Nephron progenitor cell (in vitro differentiated cells): Measurements from ENCODE around the gene STAT2.

ENCODE experiments used
- DNase-seq: peaks from one replicate; pipeline ENCODE4 v3.0.0; 2021
- H3K27ac Mint-ChIP-seq: 2 replicates; pipeline ENCODE4 v1.8.0; 2021; ENCODE audit warnings: mild to moderate bottlenecking, moderate library complexity, mixed read lengths
- H3K27me3 Mint-ChIP-seq: 2 replicates; pipeline ENCODE4 v1.8.0; 2021; ENCODE audit warnings: mild to moderate bottlenecking, low read depth, mixed read lengths; ENCODE audit not compliant: poor library complexity
- H3K36me3 Mint-ChIP-seq: 2 replicates; pipeline ENCODE4 v1.8.0; 2021; ENCODE audit warnings: low read depth, mixed read lengths
- H3K4me1 Mint-ChIP-seq: 2 replicates; pipeline ENCODE4 v1.8.0; 2021; ENCODE audit warnings: mixed read lengths
- H3K4me3 Mint-ChIP-seq: 2 replicates; pipeline ENCODE4 v1.8.0; 2021; ENCODE audit warnings: mild to moderate bottlenecking, moderate library complexity, mixed read lengths
- H3K9me3 Mint-ChIP-seq: 2 replicates; pipeline ENCODE4 v1.8.0; 2021; ENCODE audit warnings: mild to moderate bottlenecking, moderate library complexity, mixed read lengths
- CTCF ChIP-seq: fragments of 200-600 bp; sonication (generic); IDR thresholded peaks from 2 replicates; pipeline ENCODE4 v1.5.0; 2021; ENCODE audit warnings: antibody characterized with exemption

Gene STAT2

GRCh38 chr12:56377989-56378316 is 18.0 kb upstream of the STAT2 start:
- no peak for TF ChIP-seq CTCF
- H3K27me3 Mint-ChIP-seq: peaks cover 15% of the 10 kb centered on the region
- peaks cover 7% of the 10 kb centered on the region for H3K36me3 Mint-ChIP-seq
- peaks cover 16% of the 10 kb centered on the region for H3K9me3 Mint-ChIP-seq
- H3K4me1 Mint-ChIP-seq: peaks cover 23% of the 10 kb centered on the region
- H3K4me3 Mint-ChIP-seq: no peak overlapping the region
- H3K27ac Mint-ChIP-seq: no peak overlapping the region
- DNase-seq: no peak

- Mint-ChIP-seq H3K4me1 (peaks cover 23% of the 10 kb centered on the region), H3K36me3 (peaks cover 7% of the 10 kb centered on the region), H3K27me3 (peaks cover 18% of the 10 kb centered on the region), H3K9me3 (peaks cover 21% of the 10 kb centered on the region), H3K4me3 (no peak overlapping the region), H3K27ac (no peak overlapping the region)
- no peak for TF ChIP-seq CTCF
- DNase-seq: no peak
Measured at GRCh38 chr12:56377310-56377988, 17.5 kb upstream of the STAT2 start.

GRCh38 chr12:56375598-56376434 is 15.9 kb upstream of the STAT2 start:
- DNase-seq: no peak
- peaks cover 29% of the 10 kb centered on the region for H3K9me3 Mint-ChIP-seq

GRCh38 chr12:56374726-56375597 is 15.1 kb upstream of the STAT2 start:
- TF ChIP-seq CTCF: no peak
- Mint-ChIP-seq H3K36me3 (peaks cover 7% of the 10 kb centered on the region), H3K9me3 (peaks cover 30% of the 10 kb centered on the region), H3K27ac (no peak overlapping the region), H3K27me3 (peaks cover 21% of the 10 kb centered on the region), H3K4me3 (peak overlapping the region; percentile 42), H3K4me1 (peaks cover 23% of the 10 kb centered on the region)
- DNase-seq: no peak

More at GRCh38 chr12:56375598-56376434, 15.9 kb upstream of the STAT2 start:
- no peak for TF ChIP-seq CTCF
- H3K4me3 Mint-ChIP-seq: no peak overlapping the region
- no peak overlapping the region for H3K27ac Mint-ChIP-seq
- H3K36me3 Mint-ChIP-seq: peaks cover 7% of the 10 kb centered on the region
- H3K27me3 Mint-ChIP-seq: peaks cover 22% of the 10 kb centered on the region
- H3K4me1 Mint-ChIP-seq: peaks cover 23% of the 10 kb centered on the region

GRCh38 chr12:56373515-56373914 is 13.6 kb upstream of the STAT2 start:
- DNase-seq: no peak
- H3K36me3 Mint-ChIP-seq: peaks cover 7% of the 10 kb centered on the region
- H3K27ac Mint-ChIP-seq: no peak overlapping the region

More at GRCh38 chr12:56373515-56373914, 13.6 kb upstream of the STAT2 start:
- no peak for TF ChIP-seq CTCF
- no peak overlapping the region for H3K4me3 Mint-ChIP-seq
- peaks cover 23% of the 10 kb centered on the region for H3K4me1 Mint-ChIP-seq
- peaks cover 25% of the 10 kb centered on the region for H3K27me3 Mint-ChIP-seq
- H3K9me3 Mint-ChIP-seq: peaks cover 32% of the 10 kb centered on the region
